PC-9 (cell line): ENCODE measurements around the gene HOATZ.

ENCODE experiments used
- CTCF ChIP-seq: fragments of 200-600 bp; sonication (generic); conservative IDR thresholded peaks from 2 replicates; pipeline ENCODE4 v1.6.1; 2017; ENCODE audit warnings: mixed run types, antibody characterized with exemption, mild to moderate bottlenecking, moderate library complexity
- EZH2 ChIP-seq: fragments of 200-600 bp; sonication (generic); IDR thresholded peaks from 2 replicates; pipeline ENCODE4 v1.8.0; 2017; ENCODE audit warnings: antibody characterized with exemption, low read depth

- no peak for TF ChIP-seq CTCF
- TF ChIP-seq EZH2: no peak
These were observed 20.5 kb upstream of the HOATZ start for GRCh38 chr11:111494040-111494439.
